Gastrocnemius medialis (tissue), 4 donors: ENCODE measurements around the gene GCLC. TPM values are rescaled to one million over a fixed set of nuclear protein-coding genes. Genes with fewer than 3 reads are reported as not detected.

Experiments
- ATAC-seq, 2 donors: fragments of 150-250 bp; one replicate each; pipeline ENCODE4 v1.9.1; 2016
- DNase-seq, 2 donors: peaks; one replicate each; pipeline ENCODE4 v3.0.0-alpha.2; 2019
- H3K27ac ChIP-seq, 4 donors: fragments of 200-600 bp; sonication (generic); 1 replicate in 1 of 4; 2 replicates in 3 of 4; pipeline ENCODE4 v1.5.1; 2016 to 2018; ENCODE audit warnings: mild to moderate bottlenecking in 2 of 4, moderate library complexity in 1 of 4
- H3K27me3 ChIP-seq, 3 donors: fragments of 200-600 bp; sonication (generic) in 2 of 3; 1 replicate in 1 of 3; 2 replicates in 2 of 3; pipeline versions ENCODE4 v1.5.1 to v1.6.0; 2016 to 2019; ENCODE audit warnings: mild to moderate bottlenecking in 1 of 3, moderate library complexity in 1 of 3
- H3K36me3 ChIP-seq, 2 donors: fragments of 200-600 bp; sonication (generic) in 1 of 2; one replicate each; pipeline ENCODE4 v1.5.1; 2017 to 2018
- H3K4me1 ChIP-seq, 2 donors: fragments of 200-600 bp; sonication (generic) in 1 of 2; one replicate each; pipeline ENCODE4 v1.5.1; 2016 to 2017; ENCODE audit warnings: mild to moderate bottlenecking in 2 of 2
- H3K4me3 ChIP-seq, 4 donors: fragments of 200-600 bp; sonication (generic) in 3 of 4; 1 replicate in 1 of 4; 2 replicates in 3 of 4; pipeline ENCODE4 v1.5.1; 2016 to 2019; ENCODE audit warnings: mild to moderate bottlenecking in 2 of 4
- H3K9me3 ChIP-seq, 3 donors: fragments of 200-600 bp; sonication (generic) in 2 of 3; 1 replicate in 1 of 3; 2 replicates in 2 of 3; pipeline ENCODE4 v1.5.1; 2016 to 2019
- POLR2A ChIP-seq, 2 donors: fragments of 450-650 bp; IDR thresholded peaks; one replicate each; pipeline ENCODE4 v1.6.1; 2017; ENCODE audit warnings: antibody characterized with exemption in 2 of 2, mild to moderate bottlenecking in 2 of 2, moderate library complexity in 2 of 2
- in situ Hi-C, 4 donors: fragments of 200-750 bp; cut with MboI; loops; one replicate each; pipeline versions ENCODE4 v1.15.0 to v1.8.0; 2017; ENCODE audit warnings: low sequenced_read_pairs in 4 of 4
- intact Hi-C: fragments of 100-400 bp; cut with DNase I; formaldehyde crosslinking; loops from one replicate; pipeline ENCODE4 v1.15.1; 2023; ENCODE audit warnings: low total_unique reads
- total RNA-seq, 4 donors: library from RNA; depleted of rRNA; stranded (reverse); fragments of >200 nt; gene quantifications; one replicate each; pipeline versions ENCODE4 v1.1.0 to v1.2.3, GENCODE V29; 2016
- TF ChIP-seq, protein P1 (sequence below), 5 experiments: fragments of 450-650 bp in 3 of 5; fragments of 200-600 bp in 2 of 5; sonication (generic) in 2 of 5; IDR thresholded peaks in 4 of 5; conservative IDR thresholded peaks in 1 of 5; 1 replicate in 4 of 5; 2 replicates in 1 of 5; pipeline ENCODE4 v1.5.1; 2016 to 2019; ENCODE audit warnings: antibody characterized with exemption in 5 of 5, mild to moderate bottlenecking in 3 of 5, moderate library complexity in 3 of 5

Gene GCLC
- total RNA-seq, 4 donors from 2014 or later = 16.4 to 29.0 (median 20.5) TPM

DNA sequence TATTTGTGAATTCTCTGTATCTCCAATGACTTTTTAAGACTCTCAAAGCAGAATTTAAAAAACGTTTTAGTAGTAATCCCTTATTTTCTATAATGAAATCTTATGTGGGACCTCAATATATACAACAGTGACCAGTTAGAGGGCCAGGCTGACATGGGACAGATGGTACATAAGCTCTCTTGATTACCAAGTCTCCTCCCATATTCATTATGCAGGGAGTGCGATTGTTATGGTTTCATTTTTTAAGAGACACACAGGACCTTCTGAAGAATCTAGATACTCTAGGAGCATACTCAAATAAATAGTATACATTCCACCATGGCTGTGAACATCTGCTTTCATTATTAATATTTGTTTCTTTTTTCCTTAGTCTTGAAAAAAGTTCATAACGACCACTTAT lies 43.5 kb downstream of the GCLC start:
- no peaks in the 10 kb centered on the region for H3K27me3 ChIP-seq
- H3K4me1 ChIP-seq = no peaks in the 10 kb centered on the region
- intact Hi-C loops (no loop called here), in situ Hi-C loops (no loop called here)
- H3K36me3 ChIP-seq = peaks cover 0 to 88% of the 10 kb centered on the region in 2 donors
- no peak overlapping the region for H3K27ac ChIP-seq
- H3K4me3 ChIP-seq = no peak overlapping the region
- no peak for DNase-seq
- H3K9me3 ChIP-seq = no peaks in the 10 kb centered on the region
- ATAC-seq = no peak
- TF ChIP-seq POLR2A (IDR thresholded peaks at IDR 0.05) = no peak
- TF ChIP-seq, protein P1, sequence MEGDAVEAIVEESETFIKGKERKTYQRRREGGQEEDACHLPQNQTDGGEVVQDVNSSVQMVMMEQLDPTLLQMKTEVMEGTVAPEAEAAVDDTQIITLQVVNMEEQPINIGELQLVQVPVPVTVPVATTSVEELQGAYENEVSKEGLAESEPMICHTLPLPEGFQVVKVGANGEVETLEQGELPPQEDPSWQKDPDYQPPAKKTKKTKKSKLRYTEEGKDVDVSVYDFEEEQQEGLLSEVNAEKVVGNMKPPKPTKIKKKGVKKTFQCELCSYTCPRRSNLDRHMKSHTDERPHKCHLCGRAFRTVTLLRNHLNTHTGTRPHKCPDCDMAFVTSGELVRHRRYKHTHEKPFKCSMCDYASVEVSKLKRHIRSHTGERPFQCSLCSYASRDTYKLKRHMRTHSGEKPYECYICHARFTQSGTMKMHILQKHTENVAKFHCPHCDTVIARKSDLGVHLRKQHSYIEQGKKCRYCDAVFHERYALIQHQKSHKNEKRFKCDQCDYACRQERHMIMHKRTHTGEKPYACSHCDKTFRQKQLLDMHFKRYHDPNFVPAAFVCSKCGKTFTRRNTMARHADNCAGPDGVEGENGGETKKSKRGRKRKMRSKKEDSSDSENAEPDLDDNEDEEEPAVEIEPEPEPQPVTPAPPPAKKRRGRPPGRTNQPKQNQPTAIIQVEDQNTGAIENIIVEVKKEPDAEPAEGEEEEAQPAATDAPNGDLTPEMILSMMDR (IDR thresholded peaks at IDR 0.05 in 4 of 5, conservative IDR thresholded peaks at IDR 0.05 in 1 of 5) = no peak

DNA sequence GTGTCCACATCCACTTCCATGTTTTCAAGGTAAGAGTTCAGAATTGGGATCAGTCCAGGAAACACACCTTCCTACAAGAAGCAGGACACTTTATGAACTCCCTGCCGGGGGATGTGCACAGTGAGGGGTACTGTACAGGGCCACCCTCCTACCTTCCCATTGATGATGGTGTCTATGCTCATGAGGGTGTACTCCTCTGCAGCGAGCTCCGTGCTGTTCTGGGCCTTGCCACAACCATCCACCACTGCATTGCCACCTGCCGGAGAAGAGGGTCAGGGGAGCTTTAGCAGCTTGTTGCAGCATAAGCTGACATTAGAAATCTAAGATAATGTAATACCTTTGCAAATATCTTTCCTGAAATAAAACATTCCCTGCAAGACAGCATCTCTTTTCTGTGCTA lies 44.8 kb downstream of the GCLC start:
- ATAC-seq (no peak), DNase-seq (no peak)
- no peak overlapping the region for H3K27ac ChIP-seq
- TF ChIP-seq, protein P1 (IDR thresholded peaks at IDR 0.05 in 4 of 5, conservative IDR thresholded peaks at IDR 0.05 in 1 of 5) = no peak
- TF ChIP-seq POLR2A (IDR thresholded peaks at IDR 0.05) = no peak
- intact Hi-C loops = no loop called here
- H3K4me1 ChIP-seq = no peaks in the 10 kb centered on the region
- H3K36me3 ChIP-seq = peaks cover 0 to 74% of the 10 kb centered on the region in 2 donors
- no peaks in the 10 kb centered on the region for H3K27me3 ChIP-seq
- in situ Hi-C loops = no loop called here
- no peak overlapping the region for H3K4me3 ChIP-seq
- no peaks in the 10 kb centered on the region for H3K9me3 ChIP-seq

DNA sequence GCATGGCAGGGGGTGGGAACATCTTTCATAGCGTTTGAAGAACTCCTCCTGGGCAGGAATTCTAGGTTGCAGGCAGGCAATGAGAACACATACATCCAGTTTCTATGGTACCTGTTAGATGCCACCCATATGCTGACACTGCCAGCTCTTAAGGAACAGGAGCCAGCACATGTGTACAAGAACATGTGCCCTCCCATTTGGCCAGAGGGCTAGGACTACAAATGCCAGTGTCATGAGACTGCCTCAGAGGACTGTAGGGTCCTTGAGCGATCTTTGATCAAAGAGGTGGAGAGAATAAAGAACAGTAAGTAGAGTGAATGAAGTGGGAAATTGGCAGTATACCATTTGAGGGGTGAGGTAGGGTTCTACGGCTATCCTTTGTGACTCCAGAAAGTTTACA lies 45.8 kb downstream of the GCLC start:
- TF ChIP-seq POLR2A (IDR thresholded peaks at IDR 0.05) = no peak
- TF ChIP-seq, protein P1 (IDR thresholded peaks at IDR 0.05 in 4 of 5, conservative IDR thresholded peaks at IDR 0.05 in 1 of 5) = no peak
- H3K27ac ChIP-seq = no peak overlapping the region
- H3K9me3 ChIP-seq = no peaks in the 10 kb centered on the region
- intact Hi-C loops = no loop called here
- no peaks in the 10 kb centered on the region for H3K27me3 ChIP-seq
- H3K4me3 ChIP-seq = no peak overlapping the region
- in situ Hi-C loops = loop anchor here in 3 of 4 donors (5.0 to 10.0 kb wide), 3 partner anchors 156 to 233 kb away; no protein-coding TSS in a partner anchor
- DNase-seq = no peak
- no peak for ATAC-seq
- no peaks in the 10 kb centered on the region for H3K4me1 ChIP-seq
- peaks cover 0 to 64% of the 10 kb centered on the region in 2 donors for H3K36me3 ChIP-seq

DNA sequence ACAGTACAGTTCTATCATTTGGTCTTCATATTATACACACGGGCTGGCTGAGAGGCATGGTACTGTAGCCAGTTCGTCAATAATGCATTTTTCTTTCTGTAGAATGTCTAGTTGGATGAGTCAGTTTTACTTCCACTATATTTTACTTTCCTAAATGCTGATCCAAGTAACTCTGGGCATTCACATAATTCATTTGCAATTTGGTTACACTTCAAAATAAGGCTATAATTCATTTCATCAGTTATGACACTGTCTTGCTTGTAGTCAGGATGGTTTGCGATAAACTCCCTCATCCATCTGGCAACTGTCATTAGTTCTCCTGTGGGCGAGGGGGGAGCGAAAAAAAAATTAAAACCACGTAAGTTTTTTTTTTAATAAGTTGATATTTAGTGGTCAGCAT lies 46.3 kb downstream of the GCLC start:
- in situ Hi-C loops (loop anchor here in 3 of 4 donors (5.0 to 10.0 kb wide), 3 partner anchors 156 to 234 kb away; no protein-coding TSS in a partner anchor), intact Hi-C loops (no loop called here)
- DNase-seq = no peak
- no peak for TF ChIP-seq POLR2A (IDR thresholded peaks at IDR 0.05)
- TF ChIP-seq, protein P1 (IDR thresholded peaks at IDR 0.05 in 4 of 5, conservative IDR thresholded peaks at IDR 0.05 in 1 of 5) = no peak
- H3K4me3 ChIP-seq = no peak overlapping the region
- peaks cover 0 to 60% of the 10 kb centered on the region in 2 donors for H3K36me3 ChIP-seq
- no peaks in the 10 kb centered on the region for H3K9me3 ChIP-seq
- peaks cover 3 to 4% of the 10 kb centered on the region in 2 donors for H3K4me1 ChIP-seq
- H3K27ac ChIP-seq = no peak overlapping the region
- no peak for ATAC-seq
- H3K27me3 ChIP-seq = no peaks in the 10 kb centered on the region

DNA sequence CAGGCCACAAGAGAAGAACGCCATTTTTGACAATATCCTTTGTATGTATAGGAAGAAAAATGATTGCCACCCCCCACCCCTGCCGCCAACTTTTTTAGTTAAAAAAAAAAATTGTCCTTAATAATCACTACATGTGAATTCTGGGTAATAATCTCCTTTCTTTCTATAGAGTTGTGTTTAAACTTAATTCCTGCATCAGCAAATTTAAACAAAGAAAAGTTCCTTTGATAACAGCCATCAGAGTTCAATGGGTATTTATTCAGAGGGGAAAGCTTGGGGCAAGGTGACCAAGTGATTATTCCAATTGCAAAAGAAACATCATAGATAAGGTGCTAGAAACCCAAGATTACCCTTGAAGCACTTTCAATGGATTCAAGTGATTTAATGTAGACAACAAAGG lies 47.0 kb downstream of the GCLC start:
- peaks cover 0 to 53% of the 10 kb centered on the region in 2 donors for H3K36me3 ChIP-seq
- intact Hi-C loops (no loop called here), in situ Hi-C loops (loop anchor here in 3 of 4 donors (5.0 to 10.0 kb wide), 3 partner anchors 157 to 234 kb away; no protein-coding TSS in a partner anchor)
- ATAC-seq (no peak), DNase-seq (no peak)
- no peak overlapping the region for H3K27ac ChIP-seq
- H3K27me3 ChIP-seq = no peaks in the 10 kb centered on the region
- H3K9me3 ChIP-seq = no peaks in the 10 kb centered on the region
- TF ChIP-seq POLR2A (IDR thresholded peaks at IDR 0.05) = no peak
- TF ChIP-seq, protein P1 (IDR thresholded peaks at IDR 0.05 in 4 of 5, conservative IDR thresholded peaks at IDR 0.05 in 1 of 5) = no peak
- H3K4me1 ChIP-seq = peaks cover 5 to 9% of the 10 kb centered on the region in 2 donors
- no peak overlapping the region for H3K4me3 ChIP-seq
